Stimulated activated CD8-positive, alpha-beta memory T cell treated with anti-CD3 and anti-CD28 coated beads, Interleukin-15, amount 100 ng/mL, for 1 hour (primary cell): Measurements from ENCODE around the gene LTA.
A peak's percentile ranks its signal among the peaks of the same experiment; 100 is the strongest.

Source experiments
- DNase-seq: peaks from one replicate; pipeline ENCODE4 v3.0.0-alpha.2; 2020; ENCODE audit warnings: low read depth

Gene LTA

GRCh38 chr6:31569861-31570536 is 2.1 kb upstream of the LTA start:
- DNase-seq: no peak

GRCh38 chr6:31573239-31574105 is 1.4 kb downstream of the LTA start:
- DNase-seq: no peak

- DNase-seq: no peak
Observed at GRCh38 chr6:31574106-31575061, 2.3 kb downstream of the LTA start.

GRCh38 chr6:31575335-31575901 is 3.3 kb downstream of the LTA start, which contains the start of gene TNF:
Gene TNF (plus strand): TSS chr6:31575565. CDS start chr6:31575742, 177 bp downstream.
- DNase-seq: no peak

GRCh38 chr6:31575952-31576685 is 4.0 kb downstream of the LTA start:
- no peak for DNase-seq

- DNase-seq: no peak
Observed at GRCh38 chr6:31576897-31577578, 4.9 kb downstream of the LTA start.

GRCh38 chr6:31577579-31577966 is 5.5 kb downstream of the LTA start:
- no peak for DNase-seq

- no peak for DNase-seq
Observed at GRCh38 chr6:31578184-31579118, 6.4 kb downstream of the LTA start.

GRCh38 chr6:31579119-31579505 is 7.0 kb downstream of the LTA start:
- no peak for DNase-seq

- no peak for DNase-seq
Observed at GRCh38 chr6:31579546-31580437, 7.7 kb downstream of the LTA start.

- DNase-seq: no peak
Observed at GRCh38 chr6:31580438-31580740, 8.3 kb downstream of the LTA start.

GRCh38 chr6:31580807-31581433 is 8.8 kb downstream of the LTA start:
- peak; percentile 81 for DNase-seq

- DNase-seq: no peak
Observed at GRCh38 chr6:31581434-31582229, 9.5 kb downstream of the LTA start.

GRCh38 chr6:31582230-31582643 is 10.1 kb downstream of the LTA start, which contains the start of gene LTB:
Gene LTB (minus strand): TSS chr6:31582424. CDS start chr6:31582417, 7 bp downstream.
- DNase-seq: no peak

- DNase-seq: no peak
Observed at GRCh38 chr6:31585491-31585890, 13.4 kb downstream of the LTA start.

- DNase-seq: no peak
Observed at GRCh38 chr6:31586008-31586407, 13.9 kb downstream of the LTA start, which contains the start of gene LST1. Gene LST1 (plus strand): TSS chr6:31586277. CDS start chr6:31587300, 1,023 bp downstream.
